Measurements from ENCODE around the gene IGSF22. TPM values are rescaled to one million over a fixed set of nuclear protein-coding genes. Genes with fewer than 3 reads are reported as not detected.

The IGSF22 gene
- total and polyA plus RNA-seq, 2 of the 8 experiments (the other 6 are each of a cell fraction or from before 2014, with no cell fraction given) = 0.14 TPM; not detected in 1

DNA sequence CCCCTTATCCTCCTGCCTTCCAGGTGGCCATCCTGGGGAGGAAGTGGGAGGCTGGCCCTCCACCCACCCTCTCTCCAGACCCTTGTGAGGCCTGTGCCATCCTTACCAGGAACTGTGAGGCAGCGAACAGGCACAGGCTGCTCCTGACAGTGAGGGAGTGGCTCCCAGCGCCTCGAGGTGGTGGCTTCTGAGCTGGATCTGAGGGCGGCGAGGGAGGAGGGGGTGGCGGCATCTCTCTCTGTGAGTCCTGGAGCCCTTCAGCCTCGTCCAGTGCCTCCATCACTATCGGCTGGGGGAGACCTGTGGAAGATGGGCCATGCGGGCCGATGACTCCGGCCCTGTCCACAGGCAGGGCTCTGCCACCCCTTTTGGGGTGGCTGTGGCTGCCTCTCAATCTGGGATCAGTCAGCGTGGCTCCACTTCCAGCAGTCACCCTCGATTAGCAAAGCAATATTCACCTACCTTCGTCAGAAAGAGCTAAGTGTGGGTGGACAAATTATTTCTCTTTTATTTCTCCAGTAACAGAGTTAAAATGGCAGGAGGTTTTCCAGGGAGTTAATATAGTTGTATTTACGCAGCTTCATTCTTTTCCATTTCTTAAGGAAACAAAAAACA, 18.0 kb upstream of the IGSF22 start:
- no peak overlapping the region for H3K23ac ChIP-seq (ENCODE audit: insufficient read length)
- H2BK20ac ChIP-seq (ENCODE audit: low read length) = no peak overlapping the region
- no peak overlapping the region for H4K5ac ChIP-seq (ENCODE audit: insufficient read length, low read depth, low read length)
- H2BK12ac ChIP-seq (ENCODE audit: low read depth, low read length) = no peak overlapping the region
- no peak overlapping the region for H3K4ac ChIP-seq (replicated peaks; ENCODE audit: insufficient read length, low read depth, low read length)
- H2BK5ac ChIP-seq (ENCODE audit: low read depth, low read length) = no peak overlapping the region
- H3K79me1 ChIP-seq (ENCODE audit: low read depth, low read length) = no peaks in the 10 kb centered on the region
- POLR2A ChIA-PET (ENCODE audit: partially characterized antibody) = no interaction called here
- H2BK120ac ChIP-seq (replicated peaks; ENCODE audit: low read depth, low read length) = no peak overlapping the region
- no peaks in the 10 kb centered on the region for H3K23me2 ChIP-seq (ENCODE audit: low read depth, low read length)
- no peak overlapping the region for H3K14ac ChIP-seq (ENCODE audit: insufficient read length)
- no peaks in the 10 kb centered on the region for H3K27me3 ChIP-seq (replicated peaks in 1 of 4; ENCODE audit: control insufficient read depth in 3 of 4, extremely low read depth in 1 of 4, insufficient read depth in 3 of 4, low read length in 3 of 4)
- DNase-seq (ENCODE audit: low read depth in 1 of 2, low spot score in 2 of 2) (no peak), FAIRE-seq (no peak)
- H3K4me3 ChIP-seq (ENCODE audit: extremely low read depth in 1 of 4, insufficient read depth in 2 of 4, low read depth in 3 of 4, low read length in 4 of 4) = no peak overlapping the region
- H3K36me3 ChIP-seq (ENCODE audit: control insufficient read depth in 2 of 4, insufficient read depth in 4 of 4, low read length in 3 of 4) = no peaks in the 10 kb centered on the region
- no peak overlapping the region for H2AFZ ChIP-seq (ENCODE audit: low read length)
- no peaks in the 10 kb centered on the region for H3K9me3 ChIP-seq (ENCODE audit: insufficient read depth in 2 of 2, low read depth in 1 of 2, low read length in 1 of 2)
- no peak overlapping the region for H3K27ac ChIP-seq (ENCODE audit: low read depth, low read length)
- no peaks in the 10 kb centered on the region for H4K20me1 ChIP-seq (replicated peaks in 1 of 2; ENCODE audit: control insufficient read depth in 1 of 2, insufficient read depth in 2 of 2, low read length in 2 of 2)
- H3K79me2 ChIP-seq (ENCODE audit: control insufficient read depth in 1 of 2, insufficient read depth in 2 of 2, low read length in 2 of 2) = no peaks in the 10 kb centered on the region
- no peak overlapping the region for H4K91ac ChIP-seq (replicated peaks; ENCODE audit: insufficient read length, low read length)
- no peak overlapping the region for H3K56ac ChIP-seq (replicated peaks; ENCODE audit: insufficient read length, low read depth, low read length)
- no peaks in the 10 kb centered on the region; a peak in 1 of 7 replicates for H3K4me1 ChIP-seq (replicated peaks in 1 of 4; ENCODE audit: control insufficient read depth in 3 of 4, insufficient read depth in 4 of 4, low read length in 3 of 4)
- WGBS, 2 experiments (ENCODE audit: extremely low coverage in 1 of 2, insufficient coverage in 1 of 2, insufficient read length in 1 of 2, insufficient replicate concordance in 2 of 2, low coverage in 1 of 2, low lambda C conversion rate in 2 of 2, missing lambda C conversion rate in 1 of 2) = 83% methylated on average over 15 of the region's 15 CpGs; no CpG with 5 or more reads in 1 of the 2 experiments
- no peak overlapping the region for H2BK15ac ChIP-seq (ENCODE audit: low read length)
- CTCF ChIA-PET (ENCODE audit: partially characterized antibody) = interaction anchor here (0.6 to 16.4 kb wide), 8 partner anchors 10 to 92 kb away, joined by 3 to 244 read pairs (median 4); partner anchors contain the start of gene IGSF22
- no peak overlapping the region for H3K4me2 ChIP-seq (ENCODE audit: insufficient read depth in 1 of 2, low read depth in 2 of 2, low read length in 2 of 2)
- no peak overlapping the region; a peak in 1 of 7 replicates for H3K9ac ChIP-seq (replicated peaks in 1 of 4; ENCODE audit: extremely low read depth in 1 of 4, low read depth in 3 of 4, low read length in 3 of 4)
- H3K18ac ChIP-seq (ENCODE audit: extremely low read depth, low read length) = no peak overlapping the region
- no peak overlapping the region for H4K8ac ChIP-seq (ENCODE audit: extremely low read depth, insufficient read depth, low read length)
- H2AK5ac ChIP-seq (ENCODE audit: low read depth, low read length) = no peak overlapping the region
- no peak for TF ChIP-seq SIRT6 (IDR thresholded peaks at IDR 0.05; ENCODE audit: low read length)
- no peak for TF ChIP-seq RAD21 (IDR thresholded peaks at IDR 0.05 in 1 of 2, conservative IDR thresholded peaks at IDR 0.05 in 1 of 2; ENCODE audit: low read depth in 2 of 2, low read length in 2 of 2)
- TF ChIP-seq BCL11A (IDR thresholded peaks at IDR 0.05; ENCODE audit: low read depth in 2 of 2, low read length in 2 of 2) = no peak
- no peak for TF ChIP-seq NRF1 (IDR thresholded peaks at IDR 0.05; ENCODE audit: low read depth, low read length)
- no peak for TF ChIP-seq SRF (IDR thresholded peaks at IDR 0.05; ENCODE audit: low read depth, low read length)
- TF ChIP-seq, protein P1, sequence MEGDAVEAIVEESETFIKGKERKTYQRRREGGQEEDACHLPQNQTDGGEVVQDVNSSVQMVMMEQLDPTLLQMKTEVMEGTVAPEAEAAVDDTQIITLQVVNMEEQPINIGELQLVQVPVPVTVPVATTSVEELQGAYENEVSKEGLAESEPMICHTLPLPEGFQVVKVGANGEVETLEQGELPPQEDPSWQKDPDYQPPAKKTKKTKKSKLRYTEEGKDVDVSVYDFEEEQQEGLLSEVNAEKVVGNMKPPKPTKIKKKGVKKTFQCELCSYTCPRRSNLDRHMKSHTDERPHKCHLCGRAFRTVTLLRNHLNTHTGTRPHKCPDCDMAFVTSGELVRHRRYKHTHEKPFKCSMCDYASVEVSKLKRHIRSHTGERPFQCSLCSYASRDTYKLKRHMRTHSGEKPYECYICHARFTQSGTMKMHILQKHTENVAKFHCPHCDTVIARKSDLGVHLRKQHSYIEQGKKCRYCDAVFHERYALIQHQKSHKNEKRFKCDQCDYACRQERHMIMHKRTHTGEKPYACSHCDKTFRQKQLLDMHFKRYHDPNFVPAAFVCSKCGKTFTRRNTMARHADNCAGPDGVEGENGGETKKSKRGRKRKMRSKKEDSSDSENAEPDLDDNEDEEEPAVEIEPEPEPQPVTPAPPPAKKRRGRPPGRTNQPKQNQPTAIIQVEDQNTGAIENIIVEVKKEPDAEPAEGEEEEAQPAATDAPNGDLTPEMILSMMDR (IDR thresholded peaks at IDR 0.05; ENCODE audit: control extremely low read depth in 1 of 3, insufficient read depth in 1 of 3, low read depth in 1 of 3, low read length in 3 of 3) = no peak
- no peak for TF ChIP-seq CHD2 (IDR thresholded peaks at IDR 0.05; ENCODE audit: low read length)
- TF ChIP-seq RXRA (IDR thresholded peaks at IDR 0.05; ENCODE audit: insufficient read depth, low read depth, low read length) = no peak
- no peak for TF ChIP-seq HDAC6 (IDR thresholded peaks at IDR 0.05; ENCODE audit: low read depth, low read length)
- TF ChIP-seq RBBP5 (IDR thresholded peaks at IDR 0.05; ENCODE audit: borderline replicate concordance, low read depth, low read length) = no peak
- no peak for TF ChIP-seq KDM5A (IDR thresholded peaks at IDR 0.05; ENCODE audit: low read length)
